Measurements from ENCODE around the gene ART4. TPM values are rescaled to one million over a fixed set of nuclear protein-coding genes. Genes with fewer than 3 reads are reported as not detected.

Gene ART4
- total RNA-seq, 2 experiments from 2014 or later, result not detected

GRCh38 chr12:14874882-14875281, 31.6 kb upstream of the ART4 start:
- no peaks in the 10 kb centered on the region for H3K27me3 ChIP-seq (ENCODE audit: control insufficient read depth in 1 of 2, insufficient read depth in 2 of 2, low read length in 2 of 2)
- no peak overlapping the region for H3K27ac ChIP-seq (ENCODE audit: low read depth in 1 of 2, low read length in 2 of 2)
- DNase-seq (no peak), ATAC-seq (ENCODE audit: poor library complexity) (no peak)
- no peak for TF ChIP-seq CTCF (IDR thresholded peaks at IDR 0.05)
- Mint-ChIP-seq H3K36me3 (ENCODE audit: low read depth) (no peaks in the 10 kb centered on the region), H3K27me3 (no peaks in the 10 kb centered on the region), H3K4me1 (ENCODE audit: low read depth) (no peaks in the 10 kb centered on the region), H3K9me3 (no peaks in the 10 kb centered on the region), H3K4me3 (no peak overlapping the region), H3K27ac (no peak overlapping the region)
- H3K4me1 ChIP-seq (ENCODE audit: insufficient read depth, low read length), result no peaks in the 10 kb centered on the region
- CTCF ChIA-PET, result no interaction called here
- intact Hi-C loops (cut with DNase I, micrococcal nuclease), result no loop called here
- H3K4me3 ChIP-seq (ENCODE audit: low read length), result no peak overlapping the region
- POLR2A ChIA-PET, result no interaction called here
- no peaks in the 10 kb centered on the region for H3K9me3 ChIP-seq (ENCODE audit: control insufficient read depth in 1 of 2, insufficient read depth in 1 of 2, low read length in 2 of 2)
- no peaks in the 10 kb centered on the region for H3K36me3 ChIP-seq (ENCODE audit: insufficient read depth, low read length)

GRCh38 chr12:14873440-14874185, 30.3 kb upstream of the ART4 start:
- H3K4me1 Mint-ChIP-seq (ENCODE audit: low read depth), result no peaks in the 10 kb centered on the region
- no peak for ATAC-seq (ENCODE audit: poor library complexity)
- no peaks in the 10 kb centered on the region for H3K27me3 Mint-ChIP-seq
- ChIA-PET POLR2A (interaction anchor here (0.6 to 0.7 kb wide), 2 partner anchors 11 to 110 kb away, joined by 4 to 6 read pairs; no protein-coding TSS in a partner anchor), CTCF (interaction anchor here (0.8 kb wide), 1 partner anchor 10 kb away, joined by 3 read pairs; no protein-coding TSS in a partner anchor)
- no peaks in the 10 kb centered on the region for H3K4me1 ChIP-seq (ENCODE audit: insufficient read depth, low read length)
- intact Hi-C loops (cut with DNase I, micrococcal nuclease), result no loop called here
- no peaks in the 10 kb centered on the region for H3K36me3 Mint-ChIP-seq (ENCODE audit: low read depth)
- H3K27me3 ChIP-seq (ENCODE audit: control insufficient read depth in 1 of 2, insufficient read depth in 2 of 2, low read length in 2 of 2), result peaks cover 0 to 2% of the 10 kb centered on the region in 2 experiments
- no peak overlapping the region for H3K4me3 Mint-ChIP-seq
- H3K27ac Mint-ChIP-seq, result no peak overlapping the region
- H3K4me3 ChIP-seq (ENCODE audit: low read length), result no peak overlapping the region
- peaks cover 0 to 5% of the 10 kb centered on the region in 2 experiments for H3K9me3 ChIP-seq (ENCODE audit: control insufficient read depth in 1 of 2, insufficient read depth in 1 of 2, low read length in 2 of 2)
- H3K27ac ChIP-seq (ENCODE audit: low read depth in 1 of 2, low read length in 2 of 2), result no peak overlapping the region
- TF ChIP-seq CTCF (IDR thresholded peaks at IDR 0.05), result no peak
- DNase-seq, result no peak
- H3K9me3 Mint-ChIP-seq, result no peaks in the 10 kb centered on the region
- H3K36me3 ChIP-seq (ENCODE audit: insufficient read depth, low read length), result no peaks in the 10 kb centered on the region

- H3K4me3 Mint-ChIP-seq, result no peak overlapping the region
- no peaks in the 10 kb centered on the region for H3K36me3 Mint-ChIP-seq (ENCODE audit: low read depth)
- Histone ChIP-seq H3K9me3 (ENCODE audit: control insufficient read depth in 1 of 2, insufficient read depth in 1 of 2, low read length in 2 of 2) (peaks cover 0 to 12% of the 10 kb centered on the region in 2 experiments), H3K4me3 (ENCODE audit: low read length) (no peak overlapping the region), H3K36me3 (ENCODE audit: insufficient read depth, low read length) (no peaks in the 10 kb centered on the region), H3K27me3 (ENCODE audit: control insufficient read depth in 1 of 2, insufficient read depth in 2 of 2, low read length in 2 of 2) (peaks cover 0 to 2% of the 10 kb centered on the region in 2 experiments), H3K4me1 (ENCODE audit: insufficient read depth, low read length) (no peaks in the 10 kb centered on the region), H3K27ac (ENCODE audit: low read depth in 1 of 2, low read length in 2 of 2) (no peak overlapping the region)
- DNase-seq (no peak), ATAC-seq (ENCODE audit: poor library complexity) (no peak)
- POLR2A ChIA-PET, result no interaction called here
- no peaks in the 10 kb centered on the region for H3K4me1 Mint-ChIP-seq (ENCODE audit: low read depth)
- CTCF ChIA-PET, result no interaction called here
- intact Hi-C loops (cut with DNase I, micrococcal nuclease), result no loop called here
- TF ChIP-seq CTCF (IDR thresholded peaks at IDR 0.05), result no peak
- no peak overlapping the region for H3K27ac Mint-ChIP-seq
- H3K9me3 Mint-ChIP-seq, result no peaks in the 10 kb centered on the region
- no peaks in the 10 kb centered on the region for H3K27me3 Mint-ChIP-seq
Measured at GRCh38 chr12:14871886-14872285, 28.6 kb upstream of the ART4 start.
